ENCODE data around the gene MYO18B.

DNA sequence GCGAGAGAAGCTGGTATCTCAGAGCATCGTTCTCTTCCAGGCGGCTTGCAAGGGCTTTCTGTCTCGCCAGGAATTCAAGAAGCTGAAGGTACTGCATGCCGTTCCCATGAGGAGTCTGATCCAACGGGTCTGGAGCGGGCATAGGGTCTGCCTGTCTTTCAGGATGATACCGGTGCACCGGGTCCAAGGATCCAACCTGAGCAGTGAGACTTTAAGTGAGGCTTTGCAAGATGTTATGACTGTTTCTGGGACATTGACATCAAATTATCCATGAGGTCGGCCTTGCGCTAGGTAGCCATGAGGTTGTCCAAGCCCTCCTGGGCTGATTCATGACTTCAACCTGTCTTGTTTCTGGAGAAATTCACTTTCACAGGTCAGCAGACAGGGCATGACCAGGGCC, 132.3 kb downstream of the MYO18B start:
- TF ChIP-seq SUZ12 (IDR thresholded peaks at IDR 0.05; ENCODE audit: extremely low read depth, insufficient read depth, insufficient read length) (no peak), YY1 (IDR thresholded peaks at IDR 0.05; ENCODE audit: insufficient read depth, insufficient read length) (no peak), ZNF274 (IDR thresholded peaks at IDR 0.05; ENCODE audit: low read depth, low read length) (no peak)
